ENCODE data around the gene COPS8. TPM values are rescaled to one million over a fixed set of nuclear protein-coding genes. Genes with fewer than 3 reads are reported as not detected.

COPS8 gene
- 105 and 122 TPM in 2 replicates for total RNA-seq

GRCh38 chr2:237085248-237086221 lies at the start of gene COPS8:
COPS8 (plus strand) TSS chr2:237085889; CDS start chr2:237085965, 76 bp downstream.

